Hepatocyte (in vitro differentiated cells): ENCODE measurements around the gene AP3S2.

Experiments used
- EZH2phosphoT487 ChIP-seq: fragments of 200-600 bp; sonication (generic); IDR thresholded peaks from one replicate; pipeline ENCODE4 v1.6.1; 2018; ENCODE audit warnings: antibody characterized with exemption, mild to moderate bottlenecking, low read depth, moderate library complexity; ENCODE audit not compliant: unreplicated experiment, severe bottlenecking
- TF ChIP-seq, protein P1 (sequence below): fragments of 200-600 bp; sonication (generic); IDR thresholded peaks from 2 replicates; pipeline ENCODE4 v1.5.1; 2016; ENCODE audit warnings: antibody characterized with exemption, mild to moderate bottlenecking; ENCODE audit not compliant: poor library complexity

- TF ChIP-seq EZH2phosphoT487: no peak
- TF ChIP-seq, protein P1, sequence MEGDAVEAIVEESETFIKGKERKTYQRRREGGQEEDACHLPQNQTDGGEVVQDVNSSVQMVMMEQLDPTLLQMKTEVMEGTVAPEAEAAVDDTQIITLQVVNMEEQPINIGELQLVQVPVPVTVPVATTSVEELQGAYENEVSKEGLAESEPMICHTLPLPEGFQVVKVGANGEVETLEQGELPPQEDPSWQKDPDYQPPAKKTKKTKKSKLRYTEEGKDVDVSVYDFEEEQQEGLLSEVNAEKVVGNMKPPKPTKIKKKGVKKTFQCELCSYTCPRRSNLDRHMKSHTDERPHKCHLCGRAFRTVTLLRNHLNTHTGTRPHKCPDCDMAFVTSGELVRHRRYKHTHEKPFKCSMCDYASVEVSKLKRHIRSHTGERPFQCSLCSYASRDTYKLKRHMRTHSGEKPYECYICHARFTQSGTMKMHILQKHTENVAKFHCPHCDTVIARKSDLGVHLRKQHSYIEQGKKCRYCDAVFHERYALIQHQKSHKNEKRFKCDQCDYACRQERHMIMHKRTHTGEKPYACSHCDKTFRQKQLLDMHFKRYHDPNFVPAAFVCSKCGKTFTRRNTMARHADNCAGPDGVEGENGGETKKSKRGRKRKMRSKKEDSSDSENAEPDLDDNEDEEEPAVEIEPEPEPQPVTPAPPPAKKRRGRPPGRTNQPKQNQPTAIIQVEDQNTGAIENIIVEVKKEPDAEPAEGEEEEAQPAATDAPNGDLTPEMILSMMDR: no peak
Observed at GRCh38 chr15:89812847-89813320, 80.9 kb downstream of the AP3S2 start.
